Cardiac atrium fibroblast (primary cell): Measurements from ENCODE around the gene PNKP. TPM values are rescaled to one million over a fixed set of nuclear protein-coding genes. Genes with fewer than 3 reads are reported as not detected.

Experiments
- total RNA-seq: library from RNA; depleted of rRNA; stranded (reverse); fragments of >200 nt; gene quantifications from 2 replicates; pipeline ENCODE4 v1.2.3, GENCODE V29; 2015

The PNKP gene
- total RNA-seq: 25.3 and 57.9 TPM in 2 replicates

DNA sequence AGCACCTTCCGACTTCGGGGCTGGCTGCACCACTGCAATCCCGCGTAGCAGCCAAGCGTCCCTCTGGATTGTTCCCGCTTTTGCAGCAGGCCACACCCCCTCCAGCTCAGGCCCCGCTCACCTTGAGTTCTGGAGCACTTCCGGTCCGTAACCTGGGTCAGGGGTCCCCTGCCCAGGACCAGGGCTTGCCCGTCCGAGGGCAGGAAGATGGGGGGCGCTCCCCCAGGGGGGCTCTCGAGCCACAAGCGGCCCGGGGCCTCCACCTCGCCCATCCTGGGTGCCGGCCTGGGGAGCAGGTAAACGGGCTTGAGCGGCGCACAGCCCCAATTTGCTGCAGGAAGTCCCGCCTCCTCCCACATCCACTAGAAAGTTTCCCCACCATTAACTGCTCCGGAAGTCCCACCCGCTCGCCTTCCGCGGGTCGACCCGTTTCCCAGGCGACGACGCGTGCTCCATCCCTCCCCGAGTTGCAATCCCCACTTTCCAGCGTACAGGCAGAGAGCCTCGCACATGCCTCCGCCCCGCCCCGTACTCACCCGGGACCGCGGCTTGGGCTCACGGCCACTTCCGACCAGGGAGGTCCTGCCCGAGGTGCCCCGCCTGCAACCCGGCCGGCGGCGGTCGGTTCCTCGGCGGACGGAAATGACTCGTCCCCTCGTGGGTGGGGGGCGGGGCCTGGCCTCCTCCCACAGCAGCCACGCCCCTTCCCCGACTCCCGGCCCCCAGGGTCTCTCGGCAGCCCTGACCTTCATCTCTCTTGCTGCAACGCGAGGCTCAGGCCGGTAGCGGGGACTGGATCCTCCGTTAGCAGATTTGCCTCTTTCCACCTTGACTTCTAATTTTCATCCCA is at the start of gene PNKP:
TSS of gene PNKP (minus strand) at position 644 of the 850 bp plus-strand sequence. CDS start at position 272, 372 bp downstream.

GRCh38 chr19:49896863-49897621 is 29.7 kb upstream of the PNKP start, which contains the start of gene IL4I1:
IL4I1 (minus strand) TSS chr19:49896887; CDS start chr19:49896160, 727 bp downstream.

GRCh38 chr19:49877020-49877878 is 9.9 kb upstream of the PNKP start, which contains the start of the genes AKT1S1 and TBC1D17:
AKT1S1 (minus strand) TSS chr19:49877355; CDS start chr19:49873295, 4,060 bp downstream.
TBC1D17 (plus strand) TSS chr19:49877702; CDS start chr19:49877724, 22 bp downstream.

DNA sequence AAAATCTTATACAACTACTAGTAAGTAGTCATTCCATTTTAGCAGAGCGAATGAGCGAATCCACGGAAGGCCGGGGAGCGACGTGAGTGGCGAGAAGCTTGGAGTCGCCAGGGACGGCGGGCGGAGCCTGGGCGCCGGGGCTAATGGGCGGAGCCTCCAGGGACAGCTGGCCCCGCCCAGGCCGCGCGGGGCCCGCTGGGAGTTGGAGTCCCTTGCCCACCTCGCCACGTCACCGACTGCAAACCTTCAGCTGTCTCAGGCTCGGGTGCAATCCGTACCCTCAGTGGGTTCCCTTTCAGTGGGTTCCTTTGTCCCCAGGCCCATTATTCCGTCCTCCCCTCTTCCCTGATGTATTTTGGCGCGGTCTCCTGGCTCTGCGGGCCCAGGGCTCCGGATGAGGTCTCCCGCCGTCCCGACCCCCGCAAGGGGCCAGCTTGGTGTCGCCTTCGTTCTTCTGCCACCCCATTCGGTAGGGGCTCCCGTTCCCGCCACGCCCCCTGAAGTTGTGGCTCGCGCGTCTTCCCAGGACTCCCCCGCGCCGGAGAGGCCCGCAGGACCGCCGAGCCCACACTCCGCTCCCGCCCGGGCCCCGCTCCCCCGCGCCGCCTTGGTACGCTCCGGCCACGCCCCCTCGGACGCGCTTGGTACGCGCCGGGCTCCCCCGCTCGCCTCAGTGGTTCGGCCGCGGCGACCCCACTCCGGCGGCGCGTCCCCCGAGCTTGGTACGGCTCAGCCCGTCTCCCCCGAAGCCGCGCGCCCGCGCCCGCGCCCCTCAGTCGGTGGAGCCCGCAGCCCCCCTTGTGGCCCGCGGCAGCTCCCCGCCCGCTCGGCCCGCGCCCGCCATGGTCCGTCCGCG is 16.7 kb downstream of the PNKP start, which contains the start of gene PTOV1:
TSS of gene PTOV1 (plus strand) at position 673 of the 856 bp plus-strand sequence.

GRCh38 chr19:49817964-49818648 is 49.3 kb downstream of the PNKP start, which contains the start of gene MED25:
MED25 (plus strand) TSS chr19:49818289; CDS start chr19:49818342, 53 bp downstream.

DNA sequence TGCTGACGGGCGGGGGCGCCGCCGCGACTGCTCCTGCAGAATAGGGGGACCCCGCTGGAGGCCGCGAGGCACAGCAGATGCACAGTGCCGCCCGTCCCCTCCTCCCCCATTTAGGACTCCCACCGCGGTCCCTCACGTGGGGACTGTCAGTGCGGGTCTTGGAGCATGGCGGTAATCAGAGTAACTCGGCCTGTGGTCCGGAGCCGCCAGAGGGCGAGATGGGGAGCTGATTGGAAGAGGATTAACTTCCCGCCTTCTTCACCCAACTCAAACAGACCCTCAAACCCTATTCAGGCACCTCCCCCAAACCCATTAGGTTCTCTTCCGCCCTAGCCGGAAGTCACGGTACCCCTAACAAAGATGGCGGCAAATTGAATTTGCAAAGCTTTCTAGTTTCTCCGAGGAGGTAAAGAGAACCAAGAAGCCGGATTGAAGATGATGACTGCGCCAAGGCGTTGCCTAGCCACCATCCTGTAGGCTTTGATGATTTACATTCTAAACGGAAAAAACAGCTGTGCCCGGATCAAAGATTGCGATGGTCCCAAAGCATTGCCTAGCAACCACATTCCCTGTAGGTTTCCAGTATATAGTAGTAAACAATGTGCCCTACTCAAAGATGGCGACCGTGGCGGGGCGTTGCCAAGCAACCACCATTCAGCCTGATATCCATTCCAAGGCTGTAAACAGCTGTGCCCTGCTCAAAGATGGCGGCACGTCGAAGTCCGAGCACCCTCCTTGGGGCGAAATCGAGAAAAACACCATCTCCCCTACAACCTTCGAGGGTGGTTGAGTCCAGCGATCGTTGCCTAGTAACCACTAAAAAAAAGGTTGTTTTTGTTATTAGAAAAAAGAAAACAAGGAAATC is 54.1 kb downstream of the PNKP start, which contains the start of gene FUZ:
TSS of gene FUZ (minus strand) at position 296 of the 865 bp plus-strand sequence. CDS start at position 110, 186 bp downstream.

Other genes starting within 250 kb of the PNKP start
- 108 and 112 TPM in 2 replicates for gene RRAS, start 227.4 kb downstream of the PNKP start, total RNA-seq
- 21.1 and 25.8 TPM in 2 replicates for gene SCAF1, start 225.4 kb downstream of the PNKP start, total RNA-seq
- gene IRF3, start 201.7 kb downstream of the PNKP start, total RNA-seq: 52.7 and 69.3 TPM in 2 replicates
- gene BCL2L12, start 201.6 kb downstream of the PNKP start, total RNA-seq: 7.8 and 12.5 TPM in 2 replicates
- 248 and 251 TPM in 2 replicates for gene PRMT1, start 190.3 kb downstream of the PNKP start, total RNA-seq
- 0.72 TPM in 1 of 2 replicates, not detected in the other for gene ADM5, start 178.0 kb downstream of the PNKP start, total RNA-seq
- gene CPT1C, start 176.5 kb downstream of the PNKP start, total RNA-seq: 8.8 and 11.2 TPM in 2 replicates
- gene TSKS, start 104.3 kb downstream of the PNKP start, total RNA-seq: 0.54 and 0.65 TPM in 2 replicates
- 189 and 206 TPM in 2 replicates for gene AP2A1, start 100.6 kb downstream of the PNKP start, total RNA-seq
- 12.2 and 15.2 TPM in 2 replicates for gene FUZ, start 54.3 kb downstream of the PNKP start, total RNA-seq
- 20.3 and 20.9 TPM in 2 replicates for gene MED25, start 49.3 kb downstream of the PNKP start, total RNA-seq
- gene PTOV1, start 16.4 kb downstream of the PNKP start, total RNA-seq: 72.9 and 91.9 TPM in 2 replicates
- 23.7 and 28.3 TPM in 2 replicates for gene AKT1S1, start 9.8 kb upstream of the PNKP start, total RNA-seq
- gene TBC1D17, start 10.1 kb upstream of the PNKP start, total RNA-seq: 20.4 and 27.7 TPM in 2 replicates
- gene IL4I1, start 29.3 kb upstream of the PNKP start, total RNA-seq: not detected in 2 replicates
- gene ATF5, start 61.6 kb upstream of the PNKP start, total RNA-seq: 28.0 and 31.4 TPM in 2 replicates
- 27.4 and 33.2 TPM in 2 replicates for gene NUP62, start 61.9 kb upstream of the PNKP start, total RNA-seq
- gene SIGLEC11, start 93.6 kb upstream of the PNKP start, total RNA-seq: not detected in 2 replicates
- gene VRK3, start 157.8 kb upstream of the PNKP start, total RNA-seq: 20.4 and 28.2 TPM in 2 replicates
- 6.5 and 11.3 TPM in 2 replicates for gene ZNF473, start 158.4 kb upstream of the PNKP start, total RNA-seq